ENCODE measurements around the gene SLF1.

SLF1 gene

DNA sequence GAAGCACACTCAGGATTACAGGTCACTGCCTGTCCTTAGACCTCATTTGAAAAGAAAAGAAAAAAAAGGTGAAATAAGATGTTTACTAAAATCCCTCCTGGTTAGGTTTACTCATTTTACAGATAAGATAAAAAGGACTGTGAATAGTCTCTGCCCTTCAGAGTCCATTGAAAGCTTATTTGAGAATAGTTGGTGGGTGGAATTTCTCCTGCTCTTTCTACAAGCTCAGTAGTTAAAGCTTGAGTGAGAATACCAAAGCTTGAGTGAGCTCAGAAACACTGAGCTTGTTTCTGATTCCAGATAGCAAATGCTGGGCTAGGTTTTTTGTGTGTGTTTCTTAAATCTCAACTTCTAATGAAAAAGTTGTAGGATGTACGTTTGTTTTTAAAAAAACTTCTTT lies 106.7 kb downstream of the SLF1 start:
- no peak for DNase-seq

DNA sequence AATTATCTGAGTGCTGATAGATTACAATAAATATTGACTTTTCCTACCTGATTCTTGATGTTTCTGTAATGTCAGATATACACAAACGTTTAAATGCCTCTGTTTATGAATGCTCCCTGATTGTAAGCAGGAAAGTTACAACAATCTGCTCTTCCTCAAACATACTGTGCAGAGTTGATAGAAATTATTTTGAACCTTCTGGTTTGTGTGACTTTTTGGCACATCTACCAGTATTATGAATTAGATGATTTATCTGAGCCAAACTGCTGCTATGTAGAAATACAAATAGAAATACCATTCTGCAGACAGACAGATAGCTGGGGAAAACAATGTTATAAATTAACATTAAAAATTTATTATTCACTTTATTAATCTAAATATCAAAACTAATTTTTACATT lies 113.0 kb downstream of the SLF1 start:
- no peak for DNase-seq

DNA sequence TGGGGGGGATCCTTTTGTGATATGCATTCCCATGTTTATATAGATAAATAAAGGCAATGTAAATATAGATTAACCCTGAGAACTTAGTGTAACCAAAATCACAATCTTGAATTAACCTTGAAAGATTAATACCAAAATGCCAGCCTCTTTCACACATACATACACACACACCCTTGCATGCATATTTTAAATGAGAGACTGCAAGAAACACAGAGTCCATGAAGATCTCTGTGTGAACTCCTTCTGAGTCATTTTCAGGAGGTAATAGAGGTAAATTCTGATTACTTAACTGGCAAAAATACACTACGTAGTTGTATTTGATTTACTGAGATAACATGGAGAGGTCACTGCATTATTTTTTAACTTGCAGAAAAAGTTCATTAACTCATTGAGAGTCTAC lies 118.0 kb downstream of the SLF1 start:
- no peak for DNase-seq

DNA sequence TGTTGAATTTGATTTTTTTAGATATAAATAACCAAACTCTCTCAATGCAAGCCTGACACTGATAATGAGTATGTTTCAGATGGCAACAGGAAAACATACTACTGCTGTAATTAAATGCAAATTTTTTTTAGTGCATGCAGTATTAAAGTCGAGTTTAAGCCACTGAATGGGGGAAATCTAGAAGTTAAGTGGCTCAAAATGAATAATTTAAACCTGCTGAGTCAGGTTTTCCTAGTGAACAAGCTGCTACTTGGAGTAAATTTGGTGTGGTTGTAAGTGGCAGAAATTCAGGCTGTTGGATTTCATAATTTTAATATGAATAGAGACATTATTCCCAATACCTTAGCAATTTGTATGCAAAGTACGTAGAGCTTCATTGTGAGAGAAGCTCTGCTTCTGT lies 121.8 kb downstream of the SLF1 start:
- DNase-seq: no peak

DNA sequence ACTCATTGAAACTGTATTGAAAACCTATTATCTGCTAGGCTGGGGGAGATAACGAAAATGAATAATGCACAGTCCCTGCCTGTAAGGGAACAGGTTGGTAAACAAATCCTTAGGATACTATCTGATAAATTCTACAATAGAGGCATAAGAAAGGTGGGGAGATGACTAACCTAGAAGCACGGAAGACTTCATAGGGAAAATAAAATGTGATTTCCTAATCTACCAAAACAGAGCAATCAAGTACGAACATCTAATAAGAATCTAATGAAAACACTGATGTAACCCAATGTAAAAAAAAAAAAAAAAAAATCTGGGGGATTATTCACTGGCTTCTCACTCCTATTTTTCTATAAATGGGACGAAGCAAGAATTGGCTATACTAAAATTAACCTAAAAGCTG lies 124.4 kb downstream of the SLF1 start:
- no peak for DNase-seq

DNA sequence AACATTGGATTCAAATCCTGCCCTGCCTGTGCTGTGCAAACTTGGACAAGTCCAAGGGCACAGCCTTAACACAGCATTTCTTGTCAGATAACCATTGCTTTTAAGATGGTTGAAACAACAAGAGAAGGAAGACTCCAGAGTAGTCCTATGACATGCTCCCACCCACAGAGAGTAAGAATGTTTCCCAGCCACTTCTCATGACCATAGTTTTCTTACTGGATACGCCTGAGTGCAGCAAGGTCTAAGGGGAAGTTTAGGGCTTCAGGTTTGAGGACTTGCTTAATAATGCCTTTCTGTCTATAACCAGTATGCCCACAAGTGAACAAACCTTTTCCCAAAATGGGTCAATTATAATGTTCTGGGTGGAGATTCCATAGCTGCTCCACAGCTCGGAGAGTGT lies 126.4 kb downstream of the SLF1 start:
- DNase-seq: no peak

DNA sequence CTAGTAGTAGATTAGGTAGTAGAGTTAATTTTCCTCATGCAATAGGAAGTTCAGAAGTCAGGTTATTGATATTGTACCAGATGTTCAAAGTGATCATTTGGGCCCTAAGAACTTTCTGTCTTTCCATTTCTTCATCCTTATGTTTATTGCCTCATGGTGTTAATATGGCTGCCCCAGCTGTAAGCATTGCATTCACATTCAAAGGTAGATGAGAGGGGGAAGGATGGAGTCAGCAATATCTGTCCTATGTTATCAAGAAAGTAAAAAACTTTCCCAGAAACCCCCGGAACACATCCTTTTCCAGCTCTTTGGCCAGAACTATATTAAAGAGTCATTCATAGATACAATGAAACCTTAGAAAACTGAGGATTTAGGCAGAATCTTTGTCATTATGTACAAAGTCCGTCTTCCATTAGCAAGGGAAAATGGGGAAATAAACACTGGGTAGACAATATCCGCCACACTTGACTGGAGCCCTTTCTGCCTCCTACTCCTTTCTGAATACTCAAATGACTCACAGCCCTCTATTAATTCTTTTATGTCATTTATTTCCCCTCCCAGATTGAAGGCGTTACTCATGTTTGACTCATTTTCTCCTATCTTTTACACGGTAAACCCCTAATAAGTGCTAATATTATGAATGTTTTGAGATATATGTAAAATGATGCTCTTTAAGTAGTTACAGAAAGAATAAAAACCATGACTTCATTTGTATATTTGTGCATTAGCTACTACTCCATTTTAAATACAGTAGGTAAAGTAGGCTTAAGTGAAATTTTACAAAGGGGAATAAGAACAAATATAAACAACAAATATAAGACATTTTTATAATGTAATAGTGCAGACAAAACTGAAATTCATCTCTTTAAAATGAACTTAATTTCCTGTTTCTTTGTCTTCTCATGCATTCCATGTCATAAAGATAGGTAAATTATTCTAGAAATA lies 127.6 kb downstream of the SLF1 start:
- DNase-seq: no peak

DNA sequence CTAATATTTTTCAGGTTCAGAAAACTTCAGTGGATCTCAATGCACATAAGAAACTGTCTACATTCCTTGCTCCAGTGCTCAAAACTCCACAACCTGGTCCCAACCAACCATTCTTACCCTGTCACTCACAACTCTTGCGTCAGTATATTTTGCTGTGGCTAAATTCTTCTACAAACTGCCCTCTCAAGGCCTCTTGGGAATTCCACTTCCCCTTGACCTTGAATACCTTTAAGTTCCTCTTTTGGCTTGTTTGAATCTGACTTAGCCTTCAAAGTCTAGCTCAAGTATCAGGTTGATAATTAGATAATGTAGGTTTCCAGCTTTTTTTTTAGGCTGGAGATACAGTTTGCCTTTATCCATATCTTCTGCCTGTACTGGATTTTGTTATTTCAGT lies 128.3 kb downstream of the SLF1 start:
- no peak for DNase-seq

Data from CD4-positive, alpha-beta T cell treated with Interleukin-17A for 1 hour (primary cell).